Astrocyte (in vitro differentiated cells and primary cell): ENCODE data around the gene NEURL1.

Experiments used
- CTCF ChIP-seq: IDR thresholded peaks from 2 replicates; pipeline ENCODE4 v1.5.1; 2011; ENCODE audit warnings: low read depth, mild to moderate bottlenecking, inconsistent platforms, low read length, moderate library complexity; ENCODE audit not compliant: insufficient read depth
- EZH2 ChIP-seq: IDR thresholded peaks from 2 replicates; pipeline ENCODE4 v1.6.1; 2012; ENCODE audit warnings: mild to moderate bottlenecking, low read length, inconsistent platforms; ENCODE audit not compliant: insufficient read depth

GRCh38 chr10:103535595-103535994 is 42.1 kb downstream of the NEURL1 start:
- no peak for TF ChIP-seq CTCF
- TF ChIP-seq EZH2: no peak
